HepG2 (cell line): ENCODE data around the gene POU3F4.

ENCODE experiments used
- FOXJ3 ChIP-seq: sonication (generic); formaldehyde crosslinking; IDR thresholded peaks from 2 replicates; pipeline ENCODE4 v1.4.0; 2020; ENCODE audit warnings: missing genetic modification reagents, mild to moderate bottlenecking, borderline replicate concordance
- GTF2F1 ChIP-seq: fragments of 150-350 bp; IDR thresholded peaks from 2 replicates; pipeline ENCODE4 v1.6.1; 2014; ENCODE audit warnings: low read length

DNA sequence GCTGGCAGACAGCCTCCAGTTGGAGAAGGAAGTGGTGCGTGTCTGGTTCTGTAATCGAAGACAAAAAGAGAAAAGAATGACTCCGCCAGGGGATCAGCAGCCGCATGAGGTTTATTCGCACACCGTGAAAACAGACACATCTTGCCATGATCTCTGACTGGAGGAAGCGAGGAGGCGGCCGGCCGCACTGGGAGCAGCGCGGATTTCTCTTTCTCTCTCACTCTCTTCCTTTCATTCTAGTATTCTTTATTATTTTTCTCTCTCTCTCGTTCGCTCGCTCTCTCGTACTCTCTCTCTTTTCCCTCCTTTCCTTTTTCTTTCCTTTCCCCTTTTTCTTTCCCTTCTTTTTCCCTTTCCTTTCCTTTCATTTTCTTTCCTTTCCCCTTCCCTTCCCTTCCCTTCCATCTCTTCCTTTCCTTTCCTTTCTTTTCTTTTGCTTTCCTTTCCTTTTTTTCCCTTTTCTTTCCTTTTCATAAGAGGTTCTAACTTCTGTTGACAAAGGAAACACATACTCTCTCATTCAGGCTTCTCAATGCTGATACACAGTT, 1.2 kb downstream of the POU3F4 start:
- TF ChIP-seq GTF2F1 = no peak
- no peak for TF ChIP-seq FOXJ3 (CRISPR knock-in tag)
